K562 (cell line): ENCODE data around the gene MXRA7. TPM values are rescaled to one million over a fixed set of nuclear protein-coding genes. Genes with fewer than 3 reads are reported as not detected.

Experiments
- ADNP ChIP-seq: fragments of 200-800 bp; sonication (Bioruptor generic); IDR thresholded peaks from 2 replicates; pipeline ENCODE4 v1.6.1; 2016; ENCODE audit warnings: missing genetic modification characterization, missing compliant biosample characterization
- ARNT ChIP-seq, 2 experiments: fragments of 450-650 bp; IDR thresholded peaks; 2 replicates each; pipeline ENCODE4 v1.6.1; 2016; ENCODE audit warnings: mild to moderate bottlenecking in 1 of 2
- CREB3L1 ChIP-seq: fragments of 450-650 bp; IDR thresholded peaks from 2 replicates; pipeline ENCODE4 v1.6.1; 2014; ENCODE audit warnings: low read depth, mild to moderate bottlenecking, moderate library complexity, borderline replicate concordance
- CTBP1 ChIP-seq: fragments of 450-650 bp; IDR thresholded peaks from 2 replicates; pipeline ENCODE4 v1.6.1; 2016; ENCODE audit warnings: borderline replicate concordance
- CTCF ChIP-seq, 3 experiments: IDR thresholded peaks in 2 of 3; conservative IDR thresholded peaks in 1 of 3; 2 replicates each; pipeline ENCODE4 v1.5.1; 2011 to 2012; ENCODE audit warnings: low read length in 3 of 3, mild to moderate bottlenecking in 3 of 3, control low read depth in 2 of 3, improper control_type of control experiment in 1 of 3, inconsistent platforms in 1 of 3, low read depth in 1 of 3, mixed read lengths in 1 of 3, moderate library complexity in 1 of 3; ENCODE audit not compliant: insufficient read depth in 2 of 3
- FOXP1 ChIP-seq: sonication (generic); formaldehyde crosslinking; IDR thresholded peaks from 2 replicates; pipeline ENCODE4 v1.8.0; 2022; ENCODE audit warnings: mild to moderate bottlenecking, missing genetic modification reagents
- HMGN3 ChIP-seq: IDR thresholded peaks from 2 replicates; pipeline ENCODE4 v1.6.1; 2011; ENCODE audit warnings: borderline replicate concordance, low read depth, mild to moderate bottlenecking, mixed read lengths, low read length; ENCODE audit not compliant: insufficient read length; ENCODE audit errors: extremely low read depth
- IFI16 ChIP-seq: fragments of 250-450 bp; sonication (Bioruptor Pico); IDR thresholded peaks from 2 replicates; pipeline ENCODE4 v2.1.2; 2022; ENCODE audit warnings: mild to moderate bottlenecking, inconsistent platforms
- KAT7 ChIP-seq: sonication (generic); formaldehyde crosslinking; IDR thresholded peaks from 2 replicates; pipeline ENCODE4 v1.8.0; 2022; ENCODE audit warnings: missing genetic modification reagents, mild to moderate bottlenecking, borderline replicate concordance
- MTA2 ChIP-seq: fragments of 450-650 bp; IDR thresholded peaks from 2 replicates; pipeline ENCODE4 v1.6.1; 2016; ENCODE audit warnings: low read depth
- MXI1 ChIP-seq: IDR thresholded peaks from 2 replicates; pipeline ENCODE4 v1.6.1; 2011; ENCODE audit warnings: low read depth, mild to moderate bottlenecking, improper control_type of control experiment, low read length
- NCOA1 ChIP-seq: fragments of 450-650 bp; IDR thresholded peaks from 2 replicates; pipeline ENCODE4 v1.6.1; 2016; ENCODE audit warnings: low read depth
- NR3C1 ChIP-seq: sonication (generic); formaldehyde crosslinking; IDR thresholded peaks from 2 replicates; pipeline ENCODE4 v1.8.1; 2022; ENCODE audit warnings: missing genetic modification reagents
- RBBP5 ChIP-seq: fragments of 200-600 bp; sonication (generic); IDR thresholded peaks from 2 replicates; pipeline ENCODE4 v1.6.1; 2012; ENCODE audit warnings: borderline replicate concordance, mild to moderate bottlenecking, low read length, control low read depth, inconsistent platforms; ENCODE audit not compliant: insufficient read depth, poor library complexity, severe bottlenecking
- RBM34 ChIP-seq: fragments of 200-400 bp; formaldehyde crosslinking; IDR thresholded peaks from 2 replicates; pipeline ENCODE4 v1.6.1; 2018; ENCODE audit warnings: low read length, borderline replicate concordance; ENCODE audit not compliant: insufficient read depth
- STAT5B ChIP-seq: fragments of 250-450 bp; sonication (Bioruptor Pico); IDR thresholded peaks from 2 replicates; pipeline ENCODE4 v1.8.0; 2021; ENCODE audit warnings: mild to moderate bottlenecking, inconsistent platforms
- TRIM24 ChIP-seq, 2 experiments: fragments of 450-650 bp; IDR thresholded peaks; 2 replicates each; pipeline ENCODE4 v1.6.1; 2016
- ZBTB12 ChIP-seq: fragments of 250-450 bp; sonication (Bioruptor Pico); IDR thresholded peaks from 2 replicates; pipeline ENCODE4 v1.4.0; 2020
- ZBTB33 ChIP-seq: sonication (generic); formaldehyde crosslinking; IDR thresholded peaks from 2 replicates; pipeline ENCODE4 v1.8.1; 2023; ENCODE audit warnings: mild to moderate bottlenecking, missing genetic modification reagents
- ZNF143 ChIP-seq: sonication (generic); formaldehyde crosslinking; IDR thresholded peaks from 2 replicates; pipeline ENCODE4 v1.9.0; 2022; ENCODE audit warnings: mild to moderate bottlenecking, missing genetic modification reagents
- ZNF217 ChIP-seq: sonication (generic); formaldehyde crosslinking; IDR thresholded peaks from 2 replicates; pipeline ENCODE4 v1.8.0; 2022; ENCODE audit warnings: mild to moderate bottlenecking, missing genetic modification reagents
- ZNF830 ChIP-seq: fragments of 250-450 bp; sonication (Bioruptor Pico); IDR thresholded peaks from 2 replicates; pipeline ENCODE4 v1.5.0; 2021; ENCODE audit warnings: mild to moderate bottlenecking
- ZSCAN29 ChIP-seq: fragments of 450-650 bp; IDR thresholded peaks from 2 replicates; pipeline ENCODE4 v1.6.1; 2017
- polyA plus RNA-seq, 8 experiments: library from polyadenylated mRNA; depleted of rRNA in 4 of 8; stranded (reverse) in 5 of 8; unstranded in 3 of 8; fragments of >200 nt; fragmentation: Nextera tagmentation in 2 of 8; fragmentation: Illumina TruSeq in 1 of 8; extraction: Ambion mirVana in 2 of 8; extraction: Trizol in 1 of 8; gene quantifications; 2 replicates each; pipeline versions ENCODE4 v1.2.1 to v1.2.3, GENCODE V29; 2011 to 2014; ENCODE audit warnings: inconsistent platforms in 1 of 8, missing spikeins in 1 of 8
- total RNA-seq, 7 experiments: library from RNA; depleted of rRNA in 6 of 7; stranded (reverse); fragments of >200 nt in 6 of 7; fragmentation: Illumina TruSeq in 2 of 7; extraction: Trizol in 2 of 7; gene quantifications; 2 replicates each; pipeline versions ENCODE4 v1.2.1 to v1.2.3, GENCODE V29; 2011 to 2021; ENCODE audit warnings: low replicate concordance in 1 of 7

Gene MXRA7
- total and polyA plus RNA-seq, 9 of the 15 experiments (the other 6 are each of a cell fraction or from before 2014, with no cell fraction given), result 2.6 to 38.4 (median 14.3) TPM

GRCh38 chr17:76737676-76738467, 27.1 kb upstream of the MXRA7 start, which contains the start of gene MFSD11 (continued):
- TF ChIP-seq CREB3L1 (peak; percentile 78), MXI1 (peak; percentile 61; the same call in 1 of the 2 replicates), ZNF830 (no peak), HMGN3 (peak; percentile 87), ADNP (tag) (no peak), RBM34 (no peak), ARNT (IDR thresholded peaks at IDR 0.05) (no peak; a peak in 1 of 4 replicates), NR3C1 (CRISPR knock-in tag) (no peak), ZBTB12 (CRISPR knock-in tag) (0 out of 2 replicates have a peak, but pooled peaks have one; percentile 40), KAT7 (CRISPR knock-in tag) (peak; percentile 93; the same call in 1 of the 2 replicates), ZNF143 (CRISPR knock-in tag) (peak; percentile 94), CTCF (IDR thresholded peaks at IDR 0.05 in 2 of 3, conservative IDR thresholded peaks at IDR 0.05 in 1 of 3; ENCODE audit: insufficient read depth in 2 of 3, low read depth in 1 of 3, low read length in 3 of 3) (peak in 1 of 3 experiments; percentile 5; a peak in 1 of 6 replicates), ZSCAN29 (no peak), STAT5B (CRISPR knock-in tag) (no peak), NCOA1 (no peak), ZNF217 (CRISPR knock-in tag) (no peak), ZBTB33 (CRISPR knock-in tag) (no peak), RBBP5 (peak; percentile 68), TRIM24 (IDR thresholded peaks at IDR 0.05) (no peak), CTBP1 (no peak; the same call in 1 of the 2 replicates), MTA2 (no peak), FOXP1 (CRISPR knock-in tag) (peak; percentile 85), IFI16 (CRISPR knock-in tag) (no peak)
